Kidney (tissue), 14 donors: Measurements from ENCODE around the gene PCDH9. TPM values are rescaled to one million over a fixed set of nuclear protein-coding genes. Genes with fewer than 3 reads are reported as not detected.

Experiments used
- DNase-seq, 5 donors: peaks; one replicate each; pipeline ENCODE4 v3.0.0-alpha.2; 2013 to 2020
- FAIRE-seq: peaks from 2 replicates; lab custom pipeline; 2012; peaks lifted over from hg19 to GRCh38; lab: Jason Lieb, UNC
- H3K27ac ChIP-seq, 2 donors: one replicate each; pipeline ENCODE4 v1.7.0; 2013; ENCODE audit warnings: low read depth in 2 of 2, low read length in 2 of 2, inconsistent platforms in 1 of 2
- H3K27me3 ChIP-seq: one replicate; pipeline ENCODE4 v1.7.1; 2013; ENCODE audit warnings: low read length, inconsistent platforms; ENCODE audit not compliant: control insufficient read depth, insufficient read depth
- H3K36me3 ChIP-seq, 3 donors: one replicate each; pipeline versions ENCODE4 v1.7.0 to v1.7.1; 2013; ENCODE audit warnings: low read length in 3 of 3, control low read depth in 1 of 3, inconsistent platforms in 1 of 3; ENCODE audit not compliant: insufficient read depth in 3 of 3, control insufficient read depth in 2 of 3
- H3K4me1 ChIP-seq, 3 donors: one replicate each; pipeline versions ENCODE4 v1.7.0 to v1.7.1; 2013; ENCODE audit warnings: low read length in 3 of 3, inconsistent platforms in 1 of 3, low read depth in 1 of 3; ENCODE audit not compliant: control insufficient read depth in 2 of 3, insufficient read depth in 2 of 3
- H3K4me3 ChIP-seq, 3 donors: one replicate each; pipeline versions ENCODE4 v1.7.0 to v1.8.1; 2013; ENCODE audit warnings: low read length in 3 of 3, control low read depth in 1 of 3, inconsistent platforms in 1 of 3
- H3K9ac ChIP-seq, 3 donors: one replicate each; pipeline versions ENCODE4 v1.7.0 to v1.7.1; 2013; ENCODE audit warnings: low read length in 3 of 3, control low read depth in 1 of 3, inconsistent platforms in 1 of 3
- H3K9me3 ChIP-seq, 3 donors: one replicate each; pipeline versions ENCODE4 v1.7.0 to v1.7.1; 2013; ENCODE audit warnings: low read length in 3 of 3, control low read depth in 1 of 3, inconsistent platforms in 1 of 3; ENCODE audit not compliant: control insufficient read depth in 2 of 3, insufficient read depth in 1 of 3
- CTCF ChIP-seq: IDR thresholded peaks from 3 replicates; pipeline ENCODE4 v1.5.1; 2012; ENCODE audit warnings: mild to moderate bottlenecking, moderate library complexity, borderline replicate concordance; ENCODE audit not compliant: insufficient read depth; ENCODE audit errors: extremely low read depth
- intact Hi-C: fragments of 100-400 bp; cut with DNase I; formaldehyde crosslinking; loops from one replicate; pipeline ENCODE4 v1.11.1; 2022
- polyA plus RNA-seq: library from polyadenylated mRNA; stranded (reverse); fragments of 350-450 nt; fragmentation: Illumina TruSeq; extraction: RNeasy Lipid Tissue Mini Kit (QIAGEN cat#74804); gene quantifications from one replicate; pipeline ENCODE4 v1.2.3, GENCODE V29; 2014; ENCODE audit warnings: low read depth, low replicate concordance; ENCODE audit not compliant: insufficient read depth
- total RNA-seq: library from RNA; stranded (reverse); fragmentation: NEBNext Ultra II Directional; extraction: Animal tissue kit (Norgen Biotek cat#: 25700); gene quantifications from one replicate; pipeline ENCODE4 v1.2.1, GENCODE V29; 2021
- donor health status: control.
- donor health status: control.
- donor health status: control.
- donor health status: control.
- donor health status: control.
- donor health status: DM: yes; HTN: yes; CAD: no.
- donor health status: Normal renal cell carcinoma (clear cell type).

The PCDH9 gene
- total and polyA plus RNA-seq, 2 donors from 2014 or later = 1.6 to 9.5 TPM

- intact Hi-C loops = no loop called here
- Histone ChIP-seq H3K9ac (no peak overlapping the region), H3K9me3 (no peaks in the 10 kb centered on the region), H3K27me3 (no peaks in the 10 kb centered on the region), H3K36me3 (no peaks in the 10 kb centered on the region), H3K27ac (no peak overlapping the region), H3K4me3 (no peak overlapping the region), H3K4me1 (no peaks in the 10 kb centered on the region)
- FAIRE-seq (no peak), DNase-seq (no peak)
- no peak for TF ChIP-seq CTCF
Observed at GRCh38 chr13:66477816-66478215, 752.3 kb downstream of the PCDH9 start.

- H3K9ac ChIP-seq = no peak overlapping the region
- no peak for FAIRE-seq
Observed at GRCh38 chr13:66475061-66475460, 755.1 kb downstream of the PCDH9 start.

GRCh38 chr13:66469745-66470144 is 760.4 kb downstream of the PCDH9 start:
- no peak for FAIRE-seq
- no peak overlapping the region for H3K27ac ChIP-seq
- intact Hi-C loops = no loop called here
- H3K36me3 ChIP-seq = no peaks in the 10 kb centered on the region
- DNase-seq = no peak
- no peaks in the 10 kb centered on the region for H3K4me1 ChIP-seq
- H3K9ac ChIP-seq = no peak overlapping the region
- H3K4me3 ChIP-seq = no peak overlapping the region
- H3K27me3 ChIP-seq = no peaks in the 10 kb centered on the region
- no peaks in the 10 kb centered on the region for H3K9me3 ChIP-seq
- no peak for TF ChIP-seq CTCF

More at GRCh38 chr13:66475061-66475460, 755.1 kb downstream of the PCDH9 start:
- no peak overlapping the region for H3K4me3 ChIP-seq
- DNase-seq = no peak
- no peaks in the 10 kb centered on the region for H3K4me1 ChIP-seq
- no peaks in the 10 kb centered on the region for H3K36me3 ChIP-seq
- no peaks in the 10 kb centered on the region for H3K9me3 ChIP-seq
- intact Hi-C loops = no loop called here
- H3K27ac ChIP-seq = no peak overlapping the region
- no peaks in the 10 kb centered on the region for H3K27me3 ChIP-seq
- TF ChIP-seq CTCF = no peak

GRCh38 chr13:66468656-66469055 is 761.5 kb downstream of the PCDH9 start:
- Histone ChIP-seq H3K27me3 (no peaks in the 10 kb centered on the region), H3K9ac (no peak overlapping the region), H3K4me1 (no peaks in the 10 kb centered on the region), H3K36me3 (no peaks in the 10 kb centered on the region), H3K9me3 (no peaks in the 10 kb centered on the region), H3K27ac (no peak overlapping the region), H3K4me3 (no peak overlapping the region)
- no peak for FAIRE-seq
- intact Hi-C loops = no loop called here
- no peak for DNase-seq
- TF ChIP-seq CTCF = no peak
